A172 (cell line): ENCODE results near the gene HIBADH. TPM values are rescaled to one million over a fixed set of nuclear protein-coding genes. Genes with fewer than 3 reads are reported as not detected.

Experiments
- DNase-seq: peaks from one replicate; pipeline ENCODE4 v3.0.0-alpha.2; 2015; ENCODE audit warnings: low spot score
- total RNA-seq: library from RNA; depleted of rRNA; stranded (reverse); fragments of >200 nt; shearing (Covaris generic); gene quantifications from 2 replicates; pipeline ENCODE4 v1.2.3, GENCODE V29; 2014

HIBADH gene
- total RNA-seq, 1 experiment from 2014 or later: 123 TPM

GRCh38 chr7:27636326-27637006 lies 26.2 kb downstream of the HIBADH start:
- no peak for DNase-seq

DNA sequence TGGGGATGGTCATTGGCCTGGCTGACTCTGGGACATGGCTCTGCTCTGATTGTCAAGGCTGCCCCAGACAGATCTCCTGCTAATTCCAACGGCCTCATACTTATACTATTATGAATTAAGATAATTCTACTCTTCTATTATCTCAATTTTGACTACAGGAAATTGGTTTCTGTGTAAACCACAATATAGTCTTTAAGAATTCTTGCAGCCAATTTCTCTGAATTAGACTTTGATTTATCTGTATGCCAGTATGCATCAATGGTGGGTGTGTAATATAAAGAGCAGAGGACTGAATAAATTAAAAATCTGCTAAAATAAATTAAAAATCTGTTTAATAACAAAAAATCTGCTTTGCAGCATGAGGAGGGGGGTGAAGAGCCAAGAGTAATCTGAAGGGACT lies 27.0 kb downstream of the HIBADH start:
- no peak for DNase-seq

- DNase-seq: no peak
Observed at GRCh38 chr7:27634671-27635493, 27.8 kb downstream of the HIBADH start.

GRCh38 chr7:27633062-27633461 lies 29.6 kb downstream of the HIBADH start:
- DNase-seq: no peak

- no peak for DNase-seq
Observed at GRCh38 chr7:27631391-27631790, 31.3 kb downstream of the HIBADH start.

GRCh38 chr7:27627146-27627545 lies 35.5 kb downstream of the HIBADH start:
- no peak for DNase-seq

DNA sequence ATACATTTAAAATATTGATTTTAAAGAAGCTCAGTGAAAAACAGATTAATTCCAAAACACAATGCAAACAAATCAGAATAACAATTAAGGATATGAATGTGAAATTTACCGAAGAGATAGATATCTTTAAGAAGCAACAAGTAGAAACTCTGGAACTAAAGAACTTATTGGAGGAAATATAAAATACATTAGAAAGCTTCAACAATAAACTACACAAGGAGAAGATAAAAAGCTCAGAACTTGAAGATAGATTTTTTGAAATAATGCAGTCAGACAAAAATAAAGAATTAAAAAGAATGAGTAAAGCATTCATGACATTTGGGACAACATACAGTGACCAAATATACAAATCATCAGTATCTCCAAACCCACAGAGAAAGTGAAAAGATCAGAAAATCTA lies 43.2 kb downstream of the HIBADH start:
- DNase-seq: no peak

DNA sequence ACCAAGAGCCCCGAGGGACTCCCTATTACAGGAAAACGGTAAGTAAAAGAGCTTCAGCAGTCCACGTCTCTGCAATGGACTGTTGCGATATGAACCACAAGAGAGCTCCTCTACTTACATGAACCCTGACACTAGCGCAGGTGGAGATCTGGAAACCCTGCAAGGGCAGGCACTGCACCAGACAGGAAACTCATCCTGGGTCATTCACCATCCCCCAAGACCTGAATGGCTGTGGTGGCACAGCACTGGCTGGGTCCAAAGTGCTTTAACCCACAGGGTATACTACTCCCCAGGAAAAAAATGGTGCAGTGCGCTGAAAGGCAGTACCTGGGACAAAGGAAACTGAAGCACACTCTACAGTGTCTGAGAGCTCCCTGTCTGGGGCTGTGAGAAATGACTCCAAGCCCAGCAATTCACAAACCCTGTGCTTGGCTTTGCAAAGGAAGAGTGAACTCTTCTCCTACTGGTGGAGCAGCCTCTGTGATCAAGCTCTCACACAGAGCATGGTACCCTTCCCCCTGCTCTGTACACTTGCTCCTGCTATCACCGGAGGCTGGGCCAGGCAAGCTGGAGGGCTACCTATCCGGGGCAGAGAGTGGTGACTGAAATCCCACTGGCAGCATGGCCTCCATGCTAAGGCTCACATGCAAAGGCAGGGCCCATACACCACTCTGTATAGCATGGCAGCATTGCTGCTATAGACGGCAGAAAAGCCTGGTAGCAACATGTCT lies 44.9 kb downstream of the HIBADH start:
- DNase-seq: no peak

DNA sequence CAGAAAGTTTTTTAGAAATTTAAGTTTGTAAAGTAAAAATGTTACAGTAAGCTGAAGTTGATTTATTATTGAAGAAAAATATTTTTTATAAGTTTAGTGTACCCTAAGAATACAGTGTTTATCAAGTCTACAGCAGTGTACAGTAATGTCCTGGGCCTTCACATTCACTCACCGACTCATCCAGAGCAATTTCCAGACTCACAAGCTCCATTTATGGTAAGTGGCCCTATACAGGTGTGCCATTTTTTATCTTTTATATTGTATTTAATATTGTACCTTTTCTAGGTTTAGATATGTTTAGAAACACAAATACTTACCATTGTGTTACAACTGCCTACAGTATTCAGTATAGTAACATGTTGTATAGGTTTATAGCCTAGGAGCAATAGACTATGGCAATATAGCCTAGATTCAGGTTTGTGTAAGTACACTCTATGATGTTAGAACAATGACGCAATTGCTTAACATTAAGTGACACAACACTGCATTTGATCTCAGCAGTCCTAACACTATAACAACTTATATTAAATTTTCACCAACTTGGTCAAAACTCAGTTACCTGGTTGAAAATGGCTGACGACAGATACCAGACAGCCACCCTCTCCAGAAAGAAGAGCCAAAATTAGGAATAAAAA lies 45.7 kb downstream of the HIBADH start:
- no peak for DNase-seq

DNA sequence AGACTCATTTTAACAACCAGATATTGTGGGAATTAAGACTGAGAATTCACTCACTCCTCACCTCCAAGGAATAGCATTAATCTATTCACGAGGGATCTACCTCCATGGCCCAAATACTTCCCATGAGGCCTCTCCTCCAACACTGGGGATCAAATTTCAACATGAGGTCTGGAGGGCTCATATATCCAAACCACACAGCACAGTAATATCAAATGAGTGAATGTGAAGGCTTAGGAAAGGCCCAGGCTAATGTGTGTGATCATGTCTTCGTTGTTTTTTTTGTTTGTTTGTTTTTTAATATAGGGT lies 46.5 kb downstream of the HIBADH start:
- no peak for DNase-seq

GRCh38 chr7:27615420-27616185 lies 47.1 kb downstream of the HIBADH start:
- no peak for DNase-seq

GRCh38 chr7:27614095-27614494 lies 48.6 kb downstream of the HIBADH start:
- no peak for DNase-seq

DNA sequence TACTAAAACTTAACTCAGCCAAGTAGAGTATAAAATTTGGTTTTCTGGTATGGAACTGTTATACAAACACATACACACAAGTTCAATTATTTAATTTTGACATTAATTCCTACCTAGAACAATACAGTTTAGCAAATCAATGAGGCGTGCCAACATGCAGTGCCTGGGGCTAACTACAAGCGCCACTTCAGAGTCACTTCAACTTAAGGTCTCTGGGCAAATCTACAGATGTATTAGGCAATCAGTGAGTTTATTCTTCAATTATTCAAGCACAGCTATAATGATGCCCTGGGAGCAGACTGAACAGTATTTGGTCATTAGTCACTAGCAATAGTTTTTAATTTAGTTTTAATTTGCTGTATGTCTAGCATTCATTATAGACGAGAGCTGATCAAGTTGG lies 51.6 kb downstream of the HIBADH start:
- DNase-seq: no peak

DNA sequence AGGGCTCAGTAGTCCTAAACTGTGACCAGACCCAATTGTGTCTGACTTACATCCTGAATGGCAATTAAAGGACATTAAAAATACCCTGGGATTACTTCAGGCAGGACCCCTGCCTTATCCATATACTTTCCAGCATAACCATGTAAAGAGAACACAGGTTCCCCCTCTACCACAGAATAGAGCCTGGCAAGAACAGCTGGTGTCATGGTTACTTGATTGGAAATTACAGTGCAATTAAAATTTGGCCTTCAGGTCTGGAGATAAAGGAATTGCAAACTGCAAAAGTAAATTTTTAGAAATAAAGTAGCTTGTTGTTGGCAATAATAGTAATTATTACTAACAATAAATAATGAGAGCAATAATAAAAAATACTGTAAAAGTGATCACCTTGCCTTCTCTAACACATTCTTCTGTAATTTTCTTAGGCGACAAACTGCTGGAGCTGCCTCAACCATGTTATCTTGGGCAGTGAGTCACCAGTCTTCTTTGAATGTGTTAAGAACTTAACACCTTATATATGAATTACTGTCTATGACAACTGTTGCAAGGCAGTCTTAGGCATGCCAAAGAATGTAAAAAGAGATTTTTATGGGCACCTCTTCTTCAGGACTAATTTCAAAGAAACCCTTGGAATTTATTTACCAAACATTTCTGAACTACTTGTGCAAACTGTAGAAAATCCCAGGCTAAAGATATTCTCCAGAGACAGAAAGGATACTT lies 53.7 kb downstream of the HIBADH start:
- peak; percentile 81 for DNase-seq

DNA sequence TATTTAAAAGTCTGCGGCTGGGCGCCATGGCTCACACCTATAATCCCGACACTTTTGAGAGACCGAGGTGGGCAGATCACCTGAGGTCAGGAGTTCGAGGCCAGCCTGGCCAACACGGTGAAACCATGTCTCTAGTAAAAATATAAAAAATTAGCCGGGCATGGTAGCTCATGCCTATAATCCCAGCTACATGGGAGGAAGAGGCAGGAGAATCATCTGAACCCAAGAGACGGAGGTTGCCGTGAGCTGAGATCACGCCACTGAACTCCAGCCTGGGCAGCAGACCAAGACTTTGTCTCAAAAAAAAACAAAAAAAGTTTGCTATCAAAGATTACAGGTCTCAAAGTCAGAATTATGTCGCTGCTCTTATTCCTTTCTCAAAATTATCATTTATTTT lies 55.5 kb downstream of the HIBADH start:
- no peak for DNase-seq

- peak; percentile 86 for DNase-seq
Observed at GRCh38 chr7:27606270-27607209, 56.1 kb downstream of the HIBADH start.

DNA sequence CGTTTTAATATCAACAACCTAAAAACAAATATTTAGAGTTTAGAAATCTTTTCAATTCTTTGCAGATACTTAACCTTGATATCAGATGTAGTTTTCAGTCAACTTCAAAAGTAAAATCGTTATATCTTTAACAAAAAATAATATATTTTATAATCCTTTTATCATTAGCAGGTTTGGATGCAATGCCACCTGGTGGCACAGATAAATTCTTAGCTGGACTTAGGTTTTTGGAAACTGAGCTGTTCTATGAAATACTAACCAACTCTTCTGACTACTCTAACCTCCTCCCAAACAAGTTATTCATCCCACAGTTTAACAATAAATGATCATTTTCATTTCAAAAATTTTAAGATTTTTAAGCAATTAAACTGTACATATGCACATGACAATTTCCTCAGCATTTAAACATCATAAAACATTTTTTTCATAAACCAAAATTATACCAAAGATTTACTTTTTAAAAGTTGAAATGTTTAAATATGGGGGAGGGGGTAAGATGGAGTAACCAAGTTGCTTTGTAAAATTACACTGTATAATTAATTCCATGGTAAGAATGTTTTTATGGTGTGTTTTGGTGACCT lies 56.9 kb downstream of the HIBADH start:
- DNase-seq: peak; percentile 72

- DNase-seq: no peak
Observed at GRCh38 chr7:27605283-27605682, 57.4 kb downstream of the HIBADH start.

DNA sequence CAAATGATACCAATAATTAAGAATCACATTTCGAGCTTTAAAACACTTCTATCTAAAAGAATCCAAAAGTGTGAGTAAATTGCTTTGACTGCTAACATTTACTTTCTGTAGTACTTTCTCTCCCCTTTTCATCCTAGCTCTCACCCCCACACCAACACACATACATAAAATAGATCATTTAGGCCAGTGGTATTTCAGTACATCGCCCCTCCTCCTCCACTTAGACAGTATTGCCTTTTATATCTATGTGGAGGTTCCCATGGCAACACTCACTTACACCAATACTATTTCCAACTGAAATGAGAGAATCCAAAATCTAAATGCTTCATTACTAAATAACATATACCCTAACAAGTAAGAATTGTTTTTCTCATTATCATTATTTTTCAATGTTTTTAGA lies 58.9 kb downstream of the HIBADH start:
- no peak for DNase-seq
